ENCODE measurements around the gene KCNK13. TPM values are rescaled to one million over a fixed set of nuclear protein-coding genes. Genes with fewer than 3 reads are reported as not detected.

Gene KCNK13
- total and polyA plus RNA-seq, 9 of the 15 experiments (the other 6 are each of a cell fraction or from before 2014, with no cell fraction given) = 0.03 to 0.05 TPM; not detected in 7

DNA sequence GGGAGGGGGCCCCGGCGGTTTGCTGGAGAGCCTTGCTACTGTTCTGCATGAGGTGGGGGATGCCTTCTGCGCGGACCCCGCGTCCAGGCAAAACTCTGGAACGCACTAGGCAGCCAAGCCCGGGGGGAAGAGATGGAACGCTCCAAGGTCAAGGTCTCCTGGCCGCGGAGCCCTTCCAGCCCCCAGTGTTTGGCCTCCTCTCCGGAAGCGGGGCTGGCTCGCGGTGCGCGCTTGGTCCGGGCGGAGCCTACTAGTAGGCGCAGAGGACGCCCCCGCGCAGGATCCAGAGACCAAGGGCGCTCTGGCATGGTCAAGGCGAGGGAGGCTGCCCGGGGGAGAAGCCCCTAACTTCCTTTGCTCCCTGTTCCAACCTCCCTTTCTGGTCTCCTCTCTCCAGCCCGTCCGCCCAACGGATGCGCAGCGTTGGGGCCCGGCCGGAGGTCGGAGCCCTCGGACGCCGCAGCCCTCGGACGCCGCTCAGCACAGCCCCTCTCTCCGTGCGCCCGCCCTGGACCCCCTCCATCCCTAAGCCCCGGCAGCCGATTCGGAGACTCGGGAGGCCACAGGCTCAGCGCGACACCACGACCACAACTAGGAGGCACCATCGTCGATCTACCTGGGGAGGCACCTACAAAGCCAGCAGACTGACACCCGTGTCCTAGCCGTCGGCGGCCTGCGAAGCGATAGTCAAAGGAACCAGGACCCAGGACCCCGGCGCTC is 669 bp upstream of the KCNK13 start:
- peak; percentile 19 for ATAC-seq
- Histone ChIP-seq H3K9me3 (replicated peaks; ENCODE audit: control insufficient read depth, insufficient read depth, low read depth, low read length) (no peaks in the 10 kb centered on the region), H2AFZ (ENCODE audit: low read depth, low read length) (no peak overlapping the region; the same call in 1 of the 2 replicates), H3K36me3 (ENCODE audit: control insufficient read depth, insufficient read depth, low read length) (no peaks in the 10 kb centered on the region), H4K20me1 (replicated peaks; ENCODE audit: control insufficient read depth, insufficient read depth, low read length) (no peaks in the 10 kb centered on the region), H3K4me2 (ENCODE audit: insufficient read depth, low read length) (peak overlapping the region; percentile 73; the same call in 1 of the 2 replicates), H3K4me3 (peak overlapping the region; percentile 28), H3K27ac (ENCODE audit: extremely low read depth, low read depth, low read length) (no peak overlapping the region), H3K4me1 (replicated peaks in 1 of 2; ENCODE audit: control insufficient read depth in 2 of 2, insufficient read depth in 2 of 2, low read length in 2 of 2) (peaks cover 0 to 21% of the 10 kb centered on the region in 2 experiments; a peak in 2 of 5 replicates), H3K9ac (ENCODE audit: insufficient read depth in 1 of 2, low read depth in 2 of 2, low read length in 2 of 2) (no peak overlapping the region), H3K9me1 (ENCODE audit: control insufficient read depth, insufficient read depth, low read length) (no peaks in the 10 kb centered on the region), H3K27me3 (ENCODE audit: control insufficient read depth in 2 of 2, insufficient read depth in 2 of 2, low read length in 2 of 2) (peaks cover 6 to 42% of the 10 kb centered on the region in 2 experiments; a peak in 3 of 5 replicates), H3K79me2 (ENCODE audit: control insufficient read depth, insufficient read depth, low read length) (no peaks in the 10 kb centered on the region)
- CTCF ChIA-PET (ENCODE audit: low intra/inter-chr PET ratio) = interaction anchor here (1.4 kb wide), 1 partner anchor 88 kb away, joined by 8 read pairs; no protein-coding TSS in a partner anchor
- TF ChIP-seq MAFF (IDR thresholded peaks at IDR 0.05; ENCODE audit: low read length) (no peak), SP1 (CRISPR knock-in tag; IDR thresholded peaks at IDR 0.05) (no peak), JUNB (CRISPR knock-in tag; conservative IDR thresholded peaks at IDR 0.05) (no peak), MLLT1 (IDR thresholded peaks at IDR 0.05) (no peak), BRCA1 (IDR thresholded peaks at IDR 0.05) (no peak), BRCA1 (CRISPR knock-in tag; IDR thresholded peaks at IDR 0.05) (no peak), NFATC3 (IDR thresholded peaks at IDR 0.05) (no peak), ZC3H11A (IDR thresholded peaks at IDR 0.05; ENCODE audit: low read depth, low read length) (no peak), KLF1 (tag; IDR thresholded peaks at IDR 0.05) (no peak), ZHX1 (conservative IDR thresholded peaks at IDR 0.05; ENCODE audit: low read length) (no peak), RB1 (IDR thresholded peaks at IDR 0.05; ENCODE audit: low read depth) (no peak)
- peak in 2 of 4 experiments; percentile 15 to 21 for DNase-seq (ENCODE audit: extremely low read depth in 1 of 4, low spot score in 3 of 4)
- no peak for FAIRE-seq
- in situ Hi-C loops (cut with MboI) = no loop called here
- intact Hi-C loops (cut with micrococcal nuclease) = loop anchor here (2.0 kb wide), 1 partner anchor 88 kb away; no protein-coding TSS in a partner anchor
- 25% methylated on average over 4 of the region's 60 CpGs for WGBS (ENCODE audit: insufficient coverage, low coverage, missing lambda C conversion rate)
- no TSS peak for BruUV-seq (replicated peaks)
- POLR2A ChIA-PET = no interaction called here
